ENCODE data around the gene NAIF1.

NAIF1 gene

GRCh38 chr9:128091144-128091543, 24.0 kb upstream of the NAIF1 start:
- TF ChIP-seq POLR2AphosphoS5 (IDR thresholded peaks at IDR 0.05; ENCODE audit: low read depth, low read length) (no peak), FOXP2 (optimal IDR thresholded peaks at IDR 0.05; ENCODE audit: borderline replicate concordance, extremely low read depth, extremely low read length, insufficient read depth) (no peak), REST (IDR thresholded peaks at IDR 0.05; ENCODE audit: insufficient read depth in 1 of 2, low read depth in 2 of 2, low read length in 2 of 2) (no peak), TAF1 (IDR thresholded peaks at IDR 0.05; ENCODE audit: borderline replicate concordance, insufficient read depth, low read length) (no peak), SIN3A (IDR thresholded peaks at IDR 0.05; ENCODE audit: borderline replicate concordance, insufficient read depth, low read length) (no peak)

- TF ChIP-seq REST (IDR thresholded peaks at IDR 0.05; ENCODE audit: insufficient read depth in 1 of 2, low read depth in 2 of 2, low read length in 2 of 2) (no peak), POLR2AphosphoS5 (IDR thresholded peaks at IDR 0.05; ENCODE audit: low read depth, low read length) (no peak), FOXP2 (optimal IDR thresholded peaks at IDR 0.05; ENCODE audit: borderline replicate concordance, extremely low read depth, extremely low read length, insufficient read depth) (no peak), TAF1 (IDR thresholded peaks at IDR 0.05; ENCODE audit: borderline replicate concordance, insufficient read depth, low read length) (no peak)
Measured at GRCh38 chr9:128089299-128089698, 22.2 kb upstream of the NAIF1 start.

- TF ChIP-seq FOXP2 (optimal IDR thresholded peaks at IDR 0.05; ENCODE audit: borderline replicate concordance, extremely low read depth, extremely low read length, insufficient read depth) (no peak), POLR2AphosphoS5 (IDR thresholded peaks at IDR 0.05; ENCODE audit: low read depth, low read length) (no peak), SIN3A (IDR thresholded peaks at IDR 0.05; ENCODE audit: borderline replicate concordance, insufficient read depth, low read length) (no peak), TAF1 (IDR thresholded peaks at IDR 0.05; ENCODE audit: borderline replicate concordance, insufficient read depth, low read length) (no peak), REST (IDR thresholded peaks at IDR 0.05; ENCODE audit: insufficient read depth in 1 of 2, low read depth in 2 of 2, low read length in 2 of 2) (no peak)
Measured at GRCh38 chr9:128088253-128088945, 21.3 kb upstream of the NAIF1 start.

- TF ChIP-seq FOXP2 (optimal IDR thresholded peaks at IDR 0.05; ENCODE audit: borderline replicate concordance, extremely low read depth, extremely low read length, insufficient read depth) (no peak), TAF1 (IDR thresholded peaks at IDR 0.05; ENCODE audit: borderline replicate concordance, insufficient read depth, low read length) (no peak), REST (IDR thresholded peaks at IDR 0.05; ENCODE audit: insufficient read depth in 1 of 2, low read depth in 2 of 2, low read length in 2 of 2) (no peak), SIN3A (IDR thresholded peaks at IDR 0.05; ENCODE audit: borderline replicate concordance, insufficient read depth, low read length) (no peak), POLR2AphosphoS5 (IDR thresholded peaks at IDR 0.05; ENCODE audit: low read depth, low read length) (no peak)
Measured at GRCh38 chr9:128087262-128087661, 20.1 kb upstream of the NAIF1 start.

Measured in PFSK-1 (cell line).